Left lung (tissue), 10 donors: Measurements from ENCODE around the gene ZPBP. TPM values are rescaled to one million over a fixed set of nuclear protein-coding genes. Genes with fewer than 3 reads are reported as not detected.
"Not testable (repeated sequence)": the region's sequence is repeated elsewhere in the genome, so short reads cannot be mapped to it uniquely, and the experiment has no call there.

Source experiments
- ATAC-seq: fragments of 200-7000 bp; cut with Tn5 transposase; one replicate; pipeline ENCODE4 v1.9.1; 2020; ENCODE audit warnings: moderate library complexity
- DNase-seq, 4 donors: peaks; one replicate each; pipeline ENCODE4 v3.0.0-alpha.2; 2013 to 2020
- H3K27ac ChIP-seq, 2 donors: fragments of 200-600 bp; sonication (generic) in 1 of 2; one replicate each; pipeline versions ENCODE4 v1.5.0 to v1.8.0; 2020 to 2021
- H3K27me3 ChIP-seq, 2 donors: fragments of 200-600 bp; sonication (generic) in 1 of 2; one replicate each; pipeline versions ENCODE4 v1.5.0 to v1.8.0; 2020 to 2021
- H3K36me3 ChIP-seq, 2 donors: fragments of 200-600 bp; sonication (generic) in 1 of 2; one replicate each; pipeline versions ENCODE4 v1.5.0 to v1.8.0; 2020 to 2021
- H3K4me1 ChIP-seq, 2 donors: fragments of 200-600 bp; one replicate each; pipeline ENCODE4 v1.8.0; 2021
- H3K4me3 ChIP-seq, 2 donors: fragments of 200-600 bp; sonication (generic) in 1 of 2; one replicate each; pipeline versions ENCODE4 v1.5.0 to v1.8.0; 2020 to 2021; ENCODE audit warnings: mild to moderate bottlenecking in 1 of 2
- H3K9me3 ChIP-seq, 2 donors: fragments of 200-600 bp; sonication (generic) in 1 of 2; one replicate each; pipeline versions ENCODE4 v1.5.0 to v1.8.0; 2020 to 2021
- CTCF ChIP-seq, 2 donors: fragments of 200-600 bp; sonication (generic) in 1 of 2; IDR thresholded peaks; one replicate each; pipeline versions ENCODE4 v1.5.0 to v1.8.0; 2021; ENCODE audit warnings: antibody characterized with exemption in 2 of 2
- intact Hi-C, 2 donors: fragments of 100-400 bp; cut with DNase I; formaldehyde crosslinking; loops; one replicate each; pipeline versions ENCODE4 v1.11.2 to v1.14.2; 2022
- polyA plus RNA-seq, 6 donors: library from polyadenylated mRNA; unstranded; fragments of 120-200 nt; gene quantifications; one replicate each; pipeline ENCODE4 v1.2.1, GENCODE V29; 2013; ENCODE audit not compliant: insufficient read length in 6 of 6
- total RNA-seq, 2 donors: library from RNA; stranded (reverse); fragmentation: NEBNext Ultra II Directional; extraction: Animal tissue kit (Norgen Biotek cat#: 25700); gene quantifications; one replicate each; pipeline ENCODE4 v1.2.1, GENCODE V29; 2021
- donor health status: DM: no; HTN: yes; CAD: no.
- donor health status: DM: no; HTN: no; CAD: no.

Gene ZPBP
- total and polyA plus RNA-seq, 8 donors = 0.21 to 0.73 (median 0.32) TPM; not detected in 4

- ATAC-seq (no peak), DNase-seq (no peak)
- H3K27me3 ChIP-seq = no peaks in the 10 kb centered on the region
- no peaks in the 10 kb centered on the region for H3K4me1 ChIP-seq
- no peak for TF ChIP-seq CTCF (IDR thresholded peaks at IDR 0.05)
- intact Hi-C loops = no loop called here
- no peaks in the 10 kb centered on the region for H3K9me3 ChIP-seq
- no peaks in the 10 kb centered on the region for H3K36me3 ChIP-seq
- H3K4me3 ChIP-seq = no peak overlapping the region
- H3K27ac ChIP-seq = no peak overlapping the region
Observed at GRCh38 chr7:50056131-50056530, 36.9 kb downstream of the ZPBP start.

GRCh38 chr7:50047716-50048115 lies 45.3 kb downstream of the ZPBP start:
- intact Hi-C loops = no loop called here
- no peak overlapping the region for H3K4me3 ChIP-seq
- no peaks in the 10 kb centered on the region for H3K36me3 ChIP-seq

GRCh38 chr7:50041165-50041564 lies 51.9 kb downstream of the ZPBP start:
- H3K27me3 ChIP-seq, ATAC-seq, H3K9me3 ChIP-seq, H3K4me1 ChIP-seq, intact Hi-C loops, H3K36me3 ChIP-seq, H3K4me3 ChIP-seq, DNase-seq, H3K27ac ChIP-seq: not testable (repeated sequence)

More at GRCh38 chr7:50047716-50048115, 45.3 kb downstream of the ZPBP start:
- ATAC-seq (no peak), DNase-seq (no peak)
- H3K4me1 ChIP-seq = no peaks in the 10 kb centered on the region
- no peaks in the 10 kb centered on the region for H3K27me3 ChIP-seq
- no peak overlapping the region for H3K27ac ChIP-seq
- no peak for TF ChIP-seq CTCF (IDR thresholded peaks at IDR 0.05)
- peaks cover 0 to 7% of the 10 kb centered on the region in 2 donors for H3K9me3 ChIP-seq

GRCh38 chr7:50037086-50037485 lies 56.0 kb downstream of the ZPBP start:
- H3K27ac ChIP-seq = no peak overlapping the region
- H3K36me3 ChIP-seq = no peaks in the 10 kb centered on the region
- H3K4me3 ChIP-seq = no peak overlapping the region
- intact Hi-C loops = no loop called here
- ATAC-seq = no peak
- no peaks in the 10 kb centered on the region for H3K4me1 ChIP-seq
- no peaks in the 10 kb centered on the region for H3K9me3 ChIP-seq
- no peak for TF ChIP-seq CTCF (IDR thresholded peaks at IDR 0.05)
- DNase-seq = no peak
- H3K27me3 ChIP-seq = no peaks in the 10 kb centered on the region

- Histone ChIP-seq H3K4me1 (no peaks in the 10 kb centered on the region), H3K27ac (no peak overlapping the region), H3K4me3 (no peak overlapping the region), H3K27me3 (no peaks in the 10 kb centered on the region), H3K9me3 (no peaks in the 10 kb centered on the region), H3K36me3 (no peaks in the 10 kb centered on the region)
- ATAC-seq = no peak
- intact Hi-C loops = no loop called here
- DNase-seq = no peak
- no peak for TF ChIP-seq CTCF (IDR thresholded peaks at IDR 0.05)
Observed at GRCh38 chr7:50022991-50023390, 70.1 kb downstream of the ZPBP start.

- Histone ChIP-seq H3K36me3 (no peaks in the 10 kb centered on the region), H3K27ac (no peak overlapping the region), H3K27me3 (no peaks in the 10 kb centered on the region), H3K4me1 (no peaks in the 10 kb centered on the region), H3K9me3 (no peaks in the 10 kb centered on the region), H3K4me3 (no peak overlapping the region)
- ATAC-seq (no peak), DNase-seq (no peak)
- intact Hi-C loops = no loop called here
- TF ChIP-seq CTCF (IDR thresholded peaks at IDR 0.05) = no peak
Observed at GRCh38 chr7:50022451-50022850, 70.6 kb downstream of the ZPBP start.
